IMR-90 (cell line): ENCODE measurements around the gene UBASH3A. TPM values are rescaled to one million over a fixed set of nuclear protein-coding genes. Genes with fewer than 3 reads are reported as not detected.
A peak's percentile ranks its signal among the peaks of the same experiment; 100 is the strongest.

Source experiments
- ATAC-seq: fragments of 200-7000 bp; cut with Tn5 transposase; 2 replicates; pipeline ENCODE4 v1.9.1; 2020; ENCODE audit warnings: low read depth, mild to moderate bottlenecking, moderate library complexity
- BruUV-seq: library from RNA; stranded (reverse); fragments of 400-500 nt; replicated peaks from 2 replicates; lab custom pipeline; 2021; lab: Mats Ljungman, UMichigan
- CTCF ChIA-PET: fragments of 300-600 bp; formaldehyde crosslinking; extraction: SDS; loops from one replicate; lab custom pipeline; 2021; ENCODE audit warnings: antibody characterized with exemption; lab: Yijun Ruan, JAX
- POLR2A ChIA-PET: fragments of 300-600 bp; sonication (Branson Sonifier 250); formaldehyde crosslinking; loops from one replicate; lab custom pipeline; 2022; ENCODE audit warnings: antibody characterized with exemption; ENCODE audit not compliant: unreplicated experiment; lab: Charles Lee
- DNase-seq: peaks from one replicate; pipeline ENCODE4 v3.0.0; 2013
- H2AFZ ChIP-seq: replicated peaks from 2 replicates; pipeline ENCODE3; 2013; ENCODE audit warnings: low read length, mild to moderate bottlenecking; ENCODE audit not compliant: poor library complexity
- H2AK5ac ChIP-seq: 2 replicates; pipeline ENCODE4 v1.6.1; 2013; ENCODE audit warnings: low read depth, low read length, inconsistent platforms
- H2AK9ac ChIP-seq: replicated peaks from 2 replicates; pipeline ENCODE3; 2013; ENCODE audit warnings: mild to moderate bottlenecking, low read depth, low read length, moderate library complexity; ENCODE audit not compliant: poor library complexity
- H2BK120ac ChIP-seq: 2 replicates; pipeline ENCODE4 v1.6.1; 2013; ENCODE audit warnings: low read depth, low read length, inconsistent platforms
- H2BK15ac ChIP-seq: 3 replicates; pipeline ENCODE4 v1.6.1; 2013; ENCODE audit warnings: low read depth, low read length, inconsistent platforms
- H2BK20ac ChIP-seq: 2 replicates; pipeline ENCODE4 v1.6.1; 2013; ENCODE audit warnings: low read depth, mild to moderate bottlenecking, inconsistent platforms, low read length, moderate library complexity
- H2BK5ac ChIP-seq: 2 replicates; pipeline ENCODE4 v1.6.1; 2013; ENCODE audit warnings: mild to moderate bottlenecking, low read depth, low read length, inconsistent platforms; ENCODE audit not compliant: poor library complexity, severe bottlenecking
- H3K14ac ChIP-seq: replicated peaks from 2 replicates; pipeline ENCODE4 v1.6.1; 2013; ENCODE audit warnings: low read depth, low read length, inconsistent platforms
- H3K18ac ChIP-seq: 2 replicates; pipeline ENCODE4 v1.6.1; 2013; ENCODE audit warnings: low read depth, low read length, control low read depth
- H3K23ac ChIP-seq: 2 replicates; pipeline ENCODE4 v1.6.1; 2013; ENCODE audit warnings: low read depth, low read length, inconsistent platforms
- H3K27ac ChIP-seq: 2 replicates; pipeline ENCODE4 v1.5.1; 2013; ENCODE audit warnings: mild to moderate bottlenecking, control low read depth, low read length; ENCODE audit not compliant: insufficient read depth
- H3K27me3 ChIP-seq: 2 replicates; pipeline ENCODE4 v1.6.1; 2013; ENCODE audit warnings: low read length; ENCODE audit not compliant: control insufficient read depth, insufficient read depth
- H3K36me3 ChIP-seq: 2 replicates; pipeline ENCODE4 v1.6.1; 2013; ENCODE audit warnings: low read length, mixed read lengths; ENCODE audit not compliant: control insufficient read depth, insufficient read depth
- H3K4ac ChIP-seq: 2 replicates; pipeline ENCODE4 v1.6.1; 2013; ENCODE audit warnings: low read depth, low read length, inconsistent platforms
- H3K4me1 ChIP-seq: 2 replicates; pipeline ENCODE4 v1.6.1; 2013; ENCODE audit warnings: low read length, mixed read lengths; ENCODE audit not compliant: control insufficient read depth, insufficient read depth
- H3K4me2 ChIP-seq: 2 replicates; pipeline ENCODE4 v1.6.1; 2013; ENCODE audit warnings: low read depth, mild to moderate bottlenecking, control low read depth, low read length, moderate library complexity
- H3K4me3 ChIP-seq: 2 replicates; pipeline ENCODE4 v1.5.1; 2013; ENCODE audit warnings: low read depth, mild to moderate bottlenecking, control low read depth, low read length, moderate library complexity; ENCODE audit not compliant: insufficient read depth
- H3K56ac ChIP-seq: 2 replicates; pipeline ENCODE4 v1.6.1; 2013; ENCODE audit warnings: low read length, inconsistent platforms; ENCODE audit not compliant: insufficient read depth; ENCODE audit errors: extremely low read depth
- H3K79me1 ChIP-seq, 2 experiments: 2 replicates each; pipeline ENCODE4 v1.6.1; 2013; ENCODE audit warnings: low read length in 2 of 2, inconsistent platforms in 1 of 2, low read depth in 1 of 2
- H3K9ac ChIP-seq: 2 replicates; pipeline ENCODE4 v1.6.1; 2013; ENCODE audit warnings: low read depth, low read length, control low read depth
- H3K9me1 ChIP-seq: 2 replicates; pipeline ENCODE4 v1.6.1; 2013; ENCODE audit warnings: low read length, inconsistent platforms; ENCODE audit not compliant: insufficient read depth
- H3K9me3 ChIP-seq: 2 replicates; pipeline ENCODE4 v1.6.1; 2013; ENCODE audit warnings: low read length; ENCODE audit not compliant: control insufficient read depth, insufficient read depth
- H4K20me1 ChIP-seq: 2 replicates; pipeline ENCODE4 v1.6.1; 2013; ENCODE audit warnings: low read length, inconsistent platforms; ENCODE audit not compliant: insufficient read depth
- H4K5ac ChIP-seq: 2 replicates; pipeline ENCODE4 v1.6.1; 2013; ENCODE audit warnings: mild to moderate bottlenecking, low read depth, low read length, control low read depth
- H4K8ac ChIP-seq, 2 experiments: 2 replicates each; pipeline ENCODE4 v1.6.1; 2013; ENCODE audit warnings: low read depth in 2 of 2, low read length in 2 of 2, control low read depth in 1 of 2, inconsistent platforms in 1 of 2
- H4K91ac ChIP-seq: 2 replicates; pipeline ENCODE4 v1.6.1; 2013; ENCODE audit warnings: low read depth, low read length, inconsistent platforms; ENCODE audit not compliant: insufficient read depth
- CHD1 ChIP-seq: IDR thresholded peaks from 2 replicates; pipeline ENCODE4 v1.6.1; 2012; ENCODE audit warnings: low read depth, low read length, improper control_type of control experiment
- MXI1 ChIP-seq: IDR thresholded peaks from 2 replicates; pipeline ENCODE4 v1.6.1; 2012; ENCODE audit warnings: low read depth, mild to moderate bottlenecking, low read length, moderate library complexity, borderline replicate concordance
- NFE2L2 ChIP-seq: fragments of 150-350 bp; IDR thresholded peaks from 2 replicates; pipeline ENCODE4 v1.6.1; 2016; ENCODE audit warnings: low read depth, mild to moderate bottlenecking, low read length
- USF2 ChIP-seq: fragments of 150-350 bp; IDR thresholded peaks from 2 replicates; pipeline ENCODE4 v1.6.1; 2017; ENCODE audit warnings: mild to moderate bottlenecking, antibody characterized with exemption, low read length, low read depth
- whole genome bisulfite sequencing, 2 experiments: methylation state at CpG; one replicate each; pipeline versions ENCODE4 v1.1.5 to v1.1.7; 2013; ENCODE audit warnings: missing lambda C conversion rate in 2 of 2; ENCODE audit not compliant: insufficient read length in 1 of 2; ENCODE audit errors: extremely low coverage in 2 of 2; 5-methylcytosine and 5-hydroxymethylcytosine counted together
- dilution Hi-C: fragments of 300-500 bp; cut with HindIII; formaldehyde crosslinking; loops from one replicate; pipeline ENCODE4 v1.14.3; 2018; ENCODE audit warnings: low sequenced_read_pairs; ENCODE audit not compliant: unreplicated experiment
- in situ Hi-C: fragments of 300-500 bp; cut with MboI; formaldehyde crosslinking; loops from 3 replicates; pipeline ENCODE4 v1.14.3; 2019; ENCODE audit warnings: low sequenced_read_pairs, inconsistent platforms, mixed read lengths
- intact Hi-C: fragments of 100-400 bp; cut with micrococcal nuclease; formaldehyde crosslinking; loops from 2 replicates; pipeline ENCODE4 v1.10.0; 2022
- polyA plus RNA-seq, 3 experiments: library from polyadenylated mRNA; depleted of rRNA; stranded (reverse); fragments of >200 nt; gene quantifications; 2 replicates each; pipeline ENCODE4 v1.2.3, GENCODE V29; 2012; ENCODE audit warnings: low replicate concordance in 1 of 3
- total RNA-seq: library from RNA; depleted of rRNA; stranded (reverse); fragments of >200 nt; gene quantifications from 2 replicates; pipeline ENCODE4 v1.2.3, GENCODE V29; 2012

UBASH3A gene
- total and polyA plus RNA-seq, 2 of the 4 experiments (the other 2 are of a cell fraction) = not detected

GRCh38 chr21:42474043-42474831 lies 70.5 kb downstream of the UBASH3A start:
- Histone ChIP-seq H3K4me1 (no peaks in the 10 kb centered on the region), H3K23ac (no peak overlapping the region), H3K36me3 (no peaks in the 10 kb centered on the region), H3K4me3 (no peak overlapping the region), H3K14ac (no peak overlapping the region), H2AFZ (peak overlapping the region; percentile 33), H4K91ac (no peak overlapping the region), H2BK5ac (no peak overlapping the region), H2BK20ac (no peak overlapping the region), H2AK5ac (no peak overlapping the region), H2BK15ac (no peak overlapping the region), H3K27ac (no peak overlapping the region), H3K79me1 (no peaks in the 10 kb centered on the region), H3K18ac (no peak overlapping the region), H4K8ac (no peak overlapping the region), H3K9ac (no peak overlapping the region), H3K27me3 (peaks cover 7% of the 10 kb centered on the region; the same call in 1 of the 2 replicates), H3K56ac (no peak overlapping the region), H4K20me1 (no peaks in the 10 kb centered on the region), H2BK120ac (no peak overlapping the region), H2AK9ac (no peak overlapping the region), H3K4me2 (no peak overlapping the region), H3K9me3 (no peaks in the 10 kb centered on the region), H3K4ac (no peak overlapping the region), H3K9me1 (no peaks in the 10 kb centered on the region), H4K5ac (no peak overlapping the region)
- CTCF ChIA-PET = no interaction called here
- ATAC-seq = no peak
- dilution Hi-C loops (no loop called here), in situ Hi-C loops (no loop called here), intact Hi-C loops (no loop called here)
- no peak for DNase-seq
- WGBS, 2 experiments = 8% methylated on average over 4 of the region's 14 CpGs; no CpG with 5 or more reads in 1 of the 2 experiments
- no TSS peak for BruUV-seq
- TF ChIP-seq CHD1 (no peak), MXI1 (no peak), NFE2L2 (no peak), USF2 (no peak)
- POLR2A ChIA-PET = no interaction called here
